ENCODE data around the gene CYP26B1. TPM values are rescaled to one million over a fixed set of nuclear protein-coding genes. Genes with fewer than 3 reads are reported as not detected.

Gene CYP26B1
- total RNA-seq, 2 experiments from 2014 or later, result not detected

DNA sequence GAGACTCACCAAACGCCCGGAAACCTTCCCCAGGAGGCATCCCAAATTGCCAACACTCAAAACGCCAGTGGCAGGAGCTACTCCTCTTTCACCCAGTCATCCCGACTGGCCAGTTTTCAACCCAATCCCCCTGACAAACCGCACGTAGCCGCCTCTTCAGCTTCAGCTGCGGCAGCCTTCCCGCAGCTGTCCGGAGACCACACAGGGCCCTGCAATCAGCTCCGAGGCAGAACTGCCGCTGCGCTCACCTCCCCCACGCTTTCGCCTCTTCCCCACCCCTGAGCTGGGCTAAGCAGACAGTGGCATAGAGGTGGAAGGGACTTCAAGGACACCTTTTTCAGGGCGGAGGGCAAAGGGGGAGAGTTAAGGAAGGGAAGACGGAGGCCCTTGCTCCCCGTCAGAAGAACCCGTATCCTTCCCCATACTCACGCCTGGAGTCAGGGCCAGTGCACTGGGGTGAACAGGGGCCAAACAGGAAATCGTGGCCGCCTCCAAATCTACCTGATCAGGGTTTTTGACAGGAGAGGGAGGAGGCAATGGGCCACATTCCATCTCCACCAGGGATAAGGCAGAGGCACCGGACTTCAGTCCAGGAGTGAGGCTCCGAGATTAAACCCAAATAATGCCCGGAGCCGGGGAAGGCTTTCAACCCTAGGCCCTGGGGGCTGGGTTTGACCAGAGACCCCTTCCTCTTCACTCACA lies 16.9 kb downstream of the CYP26B1 start:
- Histone ChIP-seq H3K4me1 (ENCODE audit: insufficient read depth, low read length, poor library complexity, severe bottlenecking) (no peaks in the 10 kb centered on the region), H3K79me2 (ENCODE audit: insufficient read depth, low read depth, low read length) (no peaks in the 10 kb centered on the region), H3K9me3 (ENCODE audit: low read length) (no peaks in the 10 kb centered on the region), H3K4me3 (ENCODE audit: low read depth, low read length, poor library complexity, severe bottlenecking) (no peak overlapping the region), H3K36me3 (ENCODE audit: insufficient read depth, low read length) (no peaks in the 10 kb centered on the region), H2AFZ (ENCODE audit: low read length) (no peak overlapping the region), H3K4me2 (ENCODE audit: low read length) (no peak overlapping the region), H3K27ac (ENCODE audit: low read depth, low read length, poor library complexity, severe bottlenecking) (no peak overlapping the region), H4K20me1 (ENCODE audit: insufficient read depth, low read length) (no peaks in the 10 kb centered on the region), H3K9me2 (ENCODE audit: insufficient read depth, low read length) (no peaks in the 10 kb centered on the region)
- no peak for TF ChIP-seq CTCF (conservative IDR thresholded peaks at IDR 0.05; ENCODE audit: low read length)
- no peak for TF ChIP-seq EZH2phosphoT487 (IDR thresholded peaks at IDR 0.05; ENCODE audit: borderline replicate concordance, low read depth, low read length)
- intact Hi-C loops (cut with micrococcal nuclease; ENCODE audit: unreplicated experiment), result no loop called here
- POLR2A ChIA-PET, result no interaction called here
- BruUV-seq (replicated peaks), result no TSS peak
- CTCF ChIA-PET (ENCODE audit: unreplicated experiment), result no interaction called here
- DNase-seq (ENCODE audit: low spot score), result no peak

GRCh38 chr2:72129681-72130340 lies 17.9 kb downstream of the CYP26B1 start:
- H2AFZ ChIP-seq (ENCODE audit: low read length), result no peak overlapping the region
- CTCF ChIA-PET (ENCODE audit: unreplicated experiment), result no interaction called here

More at GRCh38 chr2:72129681-72130340, 17.9 kb downstream of the CYP26B1 start:
- DNase-seq (ENCODE audit: low spot score), result no peak
- POLR2A ChIA-PET, result no interaction called here
- H3K4me2 ChIP-seq (ENCODE audit: low read length), result no peak overlapping the region
- H4K20me1 ChIP-seq (ENCODE audit: insufficient read depth, low read length), result no peaks in the 10 kb centered on the region
- no peaks in the 10 kb centered on the region for H3K9me3 ChIP-seq (ENCODE audit: low read length)
- no peaks in the 10 kb centered on the region for H3K36me3 ChIP-seq (ENCODE audit: insufficient read depth, low read length)
- H3K4me3 ChIP-seq (ENCODE audit: low read depth, low read length, poor library complexity, severe bottlenecking), result no peak overlapping the region
- no peaks in the 10 kb centered on the region for H3K79me2 ChIP-seq (ENCODE audit: insufficient read depth, low read depth, low read length)
- no peak overlapping the region for H3K27ac ChIP-seq (ENCODE audit: low read depth, low read length, poor library complexity, severe bottlenecking)
- H3K9me2 ChIP-seq (ENCODE audit: insufficient read depth, low read length), result no peaks in the 10 kb centered on the region
- no peaks in the 10 kb centered on the region for H3K4me1 ChIP-seq (ENCODE audit: insufficient read depth, low read length, poor library complexity, severe bottlenecking)
- intact Hi-C loops (cut with micrococcal nuclease; ENCODE audit: unreplicated experiment), result no loop called here
- BruUV-seq (replicated peaks), result no TSS peak
- no peak for TF ChIP-seq CTCF (conservative IDR thresholded peaks at IDR 0.05; ENCODE audit: low read length)
- TF ChIP-seq EZH2phosphoT487 (IDR thresholded peaks at IDR 0.05; ENCODE audit: borderline replicate concordance, low read depth, low read length), result no peak

Data from OCI-LY7 (cell line).